AG09309 (cell line): ENCODE results near the gene AKAP8L.

Source experiments
- DNase-seq: peaks from one replicate; pipeline ENCODE4 v3.0.0-alpha.2; 2010; ENCODE audit warnings: low read depth
- H3K4me3 ChIP-seq: 2 replicates; pipeline ENCODE4 v1.5.1; 2011; ENCODE audit warnings: mild to moderate bottlenecking, low read depth, low read length, moderate library complexity; ENCODE audit not compliant: control insufficient read depth
- CTCF ChIP-seq: IDR thresholded peaks from 2 replicates; pipeline ENCODE4 v1.5.1; 2011; ENCODE audit warnings: mild to moderate bottlenecking, low read depth, low read length, inconsistent platforms; ENCODE audit not compliant: insufficient read depth, control insufficient read depth; ENCODE audit errors: missing control alignments

Gene AKAP8L

GRCh38 chr19:15453091-15453578, 34.3 kb upstream of the AKAP8L start:
- peak; percentile 17 for TF ChIP-seq CTCF
- H3K4me3 ChIP-seq: peak overlapping the region; percentile 37
- no peak for DNase-seq

- peak overlapping the region; percentile 37 for H3K4me3 ChIP-seq
- TF ChIP-seq CTCF: no peak
- DNase-seq: no peak
Measured at GRCh38 chr19:15452111-15453047, 33.6 kb upstream of the AKAP8L start.

GRCh38 chr19:15450528-15450890, 31.7 kb upstream of the AKAP8L start:
- H3K4me3 ChIP-seq: no peak overlapping the region
- no peak for TF ChIP-seq CTCF

GRCh38 chr19:15449620-15450527, 31.1 kb upstream of the AKAP8L start, which contains the start of gene WIZ:
Gene WIZ, minus strand, starts transcription at chr19:15449956. Its CDS starts 1,649 bp downstream, at chr19:15448307.
- TF ChIP-seq CTCF: no peak
- H3K4me3 ChIP-seq: peak within 1 kb of the TSS; percentile 58
- no peak for DNase-seq

More at GRCh38 chr19:15450528-15450890, 31.7 kb upstream of the AKAP8L start:
- no peak for DNase-seq

GRCh38 chr19:15448778-15449619, 30.2 kb upstream of the AKAP8L start:
- DNase-seq: no peak
- no peak for TF ChIP-seq CTCF
- peak overlapping the region; percentile 58 for H3K4me3 ChIP-seq
